HepG2 (cell line): ENCODE data around the gene TPSD1. TPM values are rescaled to one million over a fixed set of nuclear protein-coding genes. Genes with fewer than 3 reads are reported as not detected.
A peak's percentile ranks its signal among the peaks of the same experiment; 100 is the strongest.

ENCODE experiments used
- ATAC-seq: fragments of 200-7000 bp; cut with Tn5 transposase; 3 replicates; pipeline ENCODE4 v1.9.1; 2020; ENCODE audit warnings: mild to moderate bottlenecking, moderate library complexity
- BruUV-seq: library from RNA; stranded (reverse); fragments of 400-500 nt; replicated peaks from 2 replicates; lab custom pipeline; 2021; lab: Mats Ljungman, UMichigan
- CTCF ChIA-PET: fragments of 300-600 bp; formaldehyde crosslinking; extraction: SDS; loops from one replicate; lab custom pipeline; 2021; ENCODE audit warnings: low total read pairs, inconsistent platforms, low intra/inter-chr PET ratio; lab: Yijun Ruan, JAX
- POLR2A ChIA-PET: fragments of 350-600 bp; sonication (Branson Sonifier 250); formaldehyde crosslinking; loops from one replicate; lab custom pipeline; 2020; ENCODE audit warnings: antibody characterized with exemption, inconsistent platforms; lab: Yijun Ruan, JAX
- DNase-seq: peaks from one replicate; pipeline ENCODE4 v3.0.0-alpha.2; 2015; ENCODE audit warnings: low spot score
- FAIRE-seq: peaks from 3 replicates; lab custom pipeline; 2011; peaks lifted over from hg19 to GRCh38; lab: Jason Lieb, UNC
- H2AFZ ChIP-seq: one replicate; pipeline ENCODE4 v1.6.1; 2011; ENCODE audit warnings: low read length, inconsistent platforms
- H3K27ac ChIP-seq: fragments of 300-600 bp; 3 replicates; pipeline ENCODE4 v1.8.0; 2011; ENCODE audit warnings: mixed run types, mild to moderate bottlenecking, mixed read lengths, low read length, inconsistent platforms; ENCODE audit not compliant: insufficient read depth; ENCODE audit errors: extremely low read length
- H3K27me3 ChIP-seq, 2 experiments: fragments of 200-600 bp in 1 of 2; 2 replicates in 1 of 2; 3 replicates in 1 of 2; pipeline versions ENCODE4 v1.6.0 to v1.8.0; 2011; ENCODE audit warnings: low read length in 2 of 2, mild to moderate bottlenecking in 2 of 2, moderate library complexity in 2 of 2, inconsistent platforms in 1 of 2; ENCODE audit not compliant: insufficient read depth in 2 of 2, control insufficient read depth in 1 of 2
- H3K36me3 ChIP-seq, 2 experiments: fragments of 200-600 bp in 1 of 2; replicated peaks in 1 of 2; 2 replicates in 1 of 2; 3 replicates in 1 of 2; pipeline versions ENCODE4 v1.5.1 to v1.8.0; 2011; ENCODE audit warnings: low read length in 2 of 2, inconsistent platforms in 1 of 2; ENCODE audit not compliant: insufficient read depth in 2 of 2, control insufficient read depth in 1 of 2
- H3K4me1 ChIP-seq: 2 replicates; pipeline ENCODE4 v1.5.1; 2012; ENCODE audit warnings: low read length, inconsistent platforms; ENCODE audit not compliant: insufficient read depth
- H3K4me2 ChIP-seq: 2 replicates; pipeline ENCODE4 v1.6.0; 2011; ENCODE audit warnings: low read depth, low read length, inconsistent platforms
- H3K4me3 ChIP-seq, 3 experiments: fragments of 200-600 bp in 1 of 3; sonication (generic), shearing (Covaris generic) in 1 of 3; replicated peaks in 1 of 3; 2 replicates each; pipeline ENCODE4 v1.5.1; 2011 to 2016; ENCODE audit warnings: low read length in 3 of 3, inconsistent platforms in 2 of 3, low read depth in 2 of 3, mild to moderate bottlenecking in 2 of 3, control low read depth in 1 of 3, mixed read lengths in 1 of 3; ENCODE audit not compliant: insufficient read depth in 1 of 3
- H3K79me2 ChIP-seq: one replicate; pipeline ENCODE4 v1.6.1; 2011; ENCODE audit warnings: low read length, inconsistent platforms; ENCODE audit not compliant: insufficient read depth
- H3K9ac ChIP-seq: 2 replicates; pipeline ENCODE4 v1.6.0; 2011; ENCODE audit warnings: mild to moderate bottlenecking, low read depth, low read length, inconsistent platforms; ENCODE audit not compliant: insufficient read depth
- H3K9me3 ChIP-seq: 2 replicates; pipeline ENCODE4 v1.5.1; 2012; ENCODE audit warnings: mild to moderate bottlenecking, low read length
- H4K20me1 ChIP-seq: 2 replicates; pipeline ENCODE4 v1.6.0; 2011; ENCODE audit warnings: inconsistent platforms, mild to moderate bottlenecking, low read length, moderate library complexity; ENCODE audit not compliant: insufficient read depth
- AKAP8 ChIP-seq: sonication (generic); formaldehyde crosslinking; IDR thresholded peaks from 2 replicates; pipeline ENCODE4 v1.5.1; 2020; ENCODE audit warnings: mild to moderate bottlenecking, missing genetic modification reagents
- ASH2L ChIP-seq: fragments of 300-600, 200-600 bp; sonication (generic); IDR thresholded peaks from 2 replicates; pipeline ENCODE4 v1.7.0; 2017; ENCODE audit warnings: low read depth, mild to moderate bottlenecking, moderate library complexity, mixed read lengths, low read length; ENCODE audit not compliant: insufficient read length
- CCAR2 ChIP-seq: fragments of 200-400 bp; formaldehyde crosslinking; optimal IDR thresholded peaks from 2 replicates; pipeline ENCODE3; 2018; ENCODE audit warnings: low read depth, mild to moderate bottlenecking, low read length, moderate library complexity
- HOXA3 ChIP-seq: sonication (generic); formaldehyde crosslinking; IDR thresholded peaks from 2 replicates; pipeline ENCODE4 v1.5.0; 2020; ENCODE audit warnings: missing genetic modification reagents
- PCBP2 ChIP-seq: fragments of 200-400 bp; formaldehyde crosslinking; optimal IDR thresholded peaks from 2 replicates; pipeline ENCODE3; 2018; ENCODE audit warnings: low read length, low read depth; ENCODE audit not compliant: poor library complexity, severe bottlenecking
- RBM39 ChIP-seq: fragments of 200-400 bp; formaldehyde crosslinking; IDR thresholded peaks from one replicate; pipeline ENCODE4 v1.6.1; 2018; ENCODE audit warnings: antibody characterized with exemption, mild to moderate bottlenecking, low read depth, low read length; ENCODE audit not compliant: poor library complexity, severe bottlenecking
- TEAD2 ChIP-seq: sonication (generic); formaldehyde crosslinking; IDR thresholded peaks from 2 replicates; pipeline ENCODE4 v1.9.0; 2021; ENCODE audit warnings: missing genetic modification reagents
- ZBTB38 ChIP-seq: sonication (generic); formaldehyde crosslinking; IDR thresholded peaks from 2 replicates; pipeline ENCODE4 v1.5.1; 2020; ENCODE audit warnings: mild to moderate bottlenecking, missing genetic modification reagents
- ZFP37 ChIP-seq: sonication (generic); formaldehyde crosslinking; IDR thresholded peaks from 2 replicates; pipeline ENCODE4 v1.4.0; 2020; ENCODE audit warnings: missing genetic modification reagents, borderline replicate concordance
- ZMYM3 ChIP-seq: sonication (generic); formaldehyde crosslinking; IDR thresholded peaks from 2 replicates; pipeline ENCODE4 v1.5.1; 2020; ENCODE audit warnings: mild to moderate bottlenecking, missing genetic modification reagents
- ZNF138 ChIP-seq: sonication (generic); formaldehyde crosslinking; IDR thresholded peaks from 2 replicates; pipeline ENCODE4 v1.5.0; 2020; ENCODE audit warnings: mild to moderate bottlenecking, low read depth, missing genetic modification reagents
- ZNF264 ChIP-seq: sonication (generic); formaldehyde crosslinking; IDR thresholded peaks from 2 replicates; pipeline ENCODE4 v1.4.0; 2020; ENCODE audit warnings: missing genetic modification reagents
- ZNF574 ChIP-seq: sonication (generic); formaldehyde crosslinking; IDR thresholded peaks from 2 replicates; pipeline ENCODE4 v1.4.0; 2020; ENCODE audit warnings: missing genetic modification reagents
- ZNF597 ChIP-seq: sonication (generic); formaldehyde crosslinking; IDR thresholded peaks from 2 replicates; pipeline ENCODE4 v1.5.0; 2020; ENCODE audit warnings: missing genetic modification reagents
- ZNF75D ChIP-seq: sonication (generic); formaldehyde crosslinking; IDR thresholded peaks from 2 replicates; pipeline ENCODE4 v1.8.1; 2023; ENCODE audit warnings: missing genetic modification reagents, mild to moderate bottlenecking, borderline replicate concordance
- ZSCAN12 ChIP-seq: sonication (generic); formaldehyde crosslinking; IDR thresholded peaks from 2 replicates; pipeline ENCODE4 v1.9.0; 2021; ENCODE audit warnings: mild to moderate bottlenecking, missing genetic modification reagents
- ZSCAN22 ChIP-seq: sonication (generic); formaldehyde crosslinking; IDR thresholded peaks from 2 replicates; pipeline ENCODE4 v1.4.0; 2020; ENCODE audit warnings: mild to moderate bottlenecking, missing genetic modification reagents
- WGBS: methylation state at CpG from one replicate; pipeline ENCODE4 v1.1.6; 2017; ENCODE audit warnings: low lambda C conversion rate; 5-methylcytosine and 5-hydroxymethylcytosine counted together
- in situ Hi-C: cut with HindIII; loops from 2 replicates; pipeline ENCODE4 v1.10.0; 2017; ENCODE audit warnings: low pct_unique_long_range_greater_than_20kb; ENCODE audit not compliant: extremely low pct_ligation_motif_present
- intact Hi-C: fragments of 100-400 bp; cut with micrococcal nuclease; formaldehyde crosslinking; loops from one replicate; pipeline ENCODE4 v1.10.0; 2022; ENCODE audit not compliant: unreplicated experiment
- polyA plus RNA-seq, 8 experiments: library from polyadenylated mRNA; depleted of rRNA in 3 of 8; stranded (reverse) in 7 of 8; unstranded in 1 of 8; fragments of >200 nt; fragmentation: Illumina TruSeq in 4 of 8; extraction: Trizol in 4 of 8; gene quantifications; 2 replicates each; pipeline versions ENCODE4 v1.2.1 to v1.2.3, GENCODE V29; 2011 to 2016; ENCODE audit warnings: low read depth in 4 of 8, missing spikeins in 1 of 8, mixed read lengths in 1 of 8; ENCODE audit not compliant: insufficient read depth in 1 of 8
- total RNA-seq, 5 experiments: library from RNA; depleted of rRNA; stranded (reverse); fragments of >200 nt; fragmentation: Illumina TruSeq; extraction: Trizol; gene quantifications; 2 replicates each; pipeline ENCODE4 v1.2.3, GENCODE V29; 2016; ENCODE audit warnings: low read depth in 1 of 5
- TF ChIP-seq, protein P1 (sequence below): sonication (generic); formaldehyde crosslinking; IDR thresholded peaks from 2 replicates; pipeline ENCODE4 v1.9.0; 2022; ENCODE audit warnings: missing genetic modification reagents, mild to moderate bottlenecking, borderline replicate concordance

The TPSD1 gene
- total and polyA plus RNA-seq, 2 of the 13 experiments (the other 11 are each of a cell fraction or from before 2014, with no cell fraction given) = not detected

- H3K4me1 ChIP-seq = peaks cover 55% of the 10 kb centered on the region
- peaks cover 35% of the 10 kb centered on the region for H3K79me2 ChIP-seq
- peak overlapping the region; percentile 100; the same call in 1 of the 2 replicates for H3K9ac ChIP-seq
- peak overlapping the region; percentile 100 for H3K27ac ChIP-seq
- H3K36me3 ChIP-seq = peaks cover 9 to 12% of the 10 kb centered on the region in 2 experiments; a peak in 3 of 5 replicates
- peaks cover 33% of the 10 kb centered on the region for H4K20me1 ChIP-seq
- CTCF ChIA-PET = no interaction called here
- DNase-seq = peak; percentile 52
- intact Hi-C loops = no loop called here
- 20% methylated on average over 8 of the region's 43 CpGs for WGBS
- H3K27me3 ChIP-seq = no peaks in the 10 kb centered on the region; a peak in 2 of 5 replicates
- FAIRE-seq = no peak
- POLR2A ChIA-PET = interaction anchor here (0.8 to 1.6 kb wide), 5 partner anchors 8 to 35 kb away, joined by 3 to 7 read pairs (median 5); no protein-coding TSS in a partner anchor
- in situ Hi-C loops = no loop called here
- peak overlapping the region; percentile 47 for H3K4me2 ChIP-seq
- H3K9me3 ChIP-seq = no peaks in the 10 kb centered on the region
- BruUV-seq = no TSS peak
- no peak overlapping the region for H2AFZ ChIP-seq
- ATAC-seq = peak; percentile 10
- H3K4me3 ChIP-seq = peak overlapping the region; percentile 60 to 97 (median 85)
- no peak for TF ChIP-seq ZNF75D
- TF ChIP-seq HOXA3 (CRISPR knock-in tag) = no peak
- TF ChIP-seq RBM39 = no peak
- peak; percentile 90 for TF ChIP-seq PCBP2
- no peak for TF ChIP-seq ZNF574 (CRISPR knock-in tag)
- TF ChIP-seq ZNF597 (CRISPR knock-in tag) = no peak
- peak; percentile 55 for TF ChIP-seq CCAR2
- no peak for TF ChIP-seq ZNF264 (CRISPR knock-in tag)
- no peak for TF ChIP-seq ZBTB38 (CRISPR knock-in tag)
- TF ChIP-seq ZFP37 (CRISPR knock-in tag) = no peak
- no peak for TF ChIP-seq ASH2L
- TF ChIP-seq TEAD2 = no peak
- TF ChIP-seq ZNF138 = no peak
- peak; percentile 72; the same call in 1 of the 2 replicates for TF ChIP-seq ZMYM3 (CRISPR knock-in tag)
- no peak for TF ChIP-seq ZSCAN12
- no peak for TF ChIP-seq ZSCAN22 (CRISPR knock-in tag)
- no peak for TF ChIP-seq AKAP8
- TF ChIP-seq, protein P1, sequence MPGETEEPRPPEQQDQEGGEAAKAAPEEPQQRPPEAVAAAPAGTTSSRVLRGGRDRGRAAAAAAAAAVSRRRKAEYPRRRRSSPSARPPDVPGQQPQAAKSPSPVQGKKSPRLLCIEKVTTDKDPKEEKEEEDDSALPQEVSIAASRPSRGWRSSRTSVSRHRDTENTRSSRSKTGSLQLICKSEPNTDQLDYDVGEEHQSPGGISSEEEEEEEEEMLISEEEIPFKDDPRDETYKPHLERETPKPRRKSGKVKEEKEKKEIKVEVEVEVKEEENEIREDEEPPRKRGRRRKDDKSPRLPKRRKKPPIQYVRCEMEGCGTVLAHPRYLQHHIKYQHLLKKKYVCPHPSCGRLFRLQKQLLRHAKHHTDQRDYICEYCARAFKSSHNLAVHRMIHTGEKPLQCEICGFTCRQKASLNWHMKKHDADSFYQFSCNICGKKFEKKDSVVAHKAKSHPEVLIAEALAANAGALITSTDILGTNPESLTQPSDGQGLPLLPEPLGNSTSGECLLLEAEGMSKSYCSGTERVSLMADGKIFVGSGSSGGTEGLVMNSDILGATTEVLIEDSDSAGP = no peak
Observed at GRCh38 chr16:1308036-1308976, 52.4 kb downstream of the TPSD1 start.
